B cell (primary cell): ENCODE results near the gene IWS1. TPM values are rescaled to one million over a fixed set of nuclear protein-coding genes. Genes with fewer than 3 reads are reported as not detected.
A peak's percentile ranks its signal among the peaks of the same experiment; 100 is the strongest.

Experiments used
- ATAC-seq: fragments of 200-7000 bp; cut with Tn5 transposase; one replicate; pipeline ENCODE4 v1.10.0; 2021; ENCODE audit warnings: low read depth, mild to moderate bottlenecking, moderate number of reproducible peaks, moderate library complexity
- CTCF ChIA-PET: fragments of 350-600 bp; sonication (Branson Sonifier 250); formaldehyde crosslinking; loops from one replicate; lab custom pipeline; 2021; ENCODE audit warnings: antibody characterized with exemption, inconsistent platforms; lab: Charles Lee
- POLR2A ChIA-PET: fragments of 350-600 bp; sonication (Branson Sonifier 250); formaldehyde crosslinking; loops from one replicate; lab custom pipeline; 2021; ENCODE audit warnings: antibody characterized with exemption; lab: Charles Lee
- DNase-seq: peaks from one replicate; pipeline ENCODE4 v3.0.0; 2013
- H2AFZ ChIP-seq: 2 replicates; pipeline ENCODE4 v1.6.1; 2012; ENCODE audit warnings: mild to moderate bottlenecking, low read depth, low read length; ENCODE audit not compliant: insufficient read depth, poor library complexity, severe bottlenecking
- H3K27ac ChIP-seq, 2 donors: 1 replicate in 1 of 2; 2 replicates in 1 of 2; pipeline ENCODE4 v1.5.1; 2012 to 2013; ENCODE audit warnings: low read length in 2 of 2, mild to moderate bottlenecking in 2 of 2, moderate library complexity in 1 of 2
- H3K27me3 ChIP-seq, 4 experiments: fragments of 200-600 bp in 1 of 4; sonication (generic) in 1 of 4; replicated peaks in 1 of 4; 1 replicate in 2 of 4; 2 replicates in 2 of 4; pipeline versions ENCODE4 v1.6.1 to v1.7.0; 2013 to 2016; ENCODE audit warnings: low read length in 3 of 4, mild to moderate bottlenecking in 2 of 4, mixed read lengths in 1 of 4, moderate library complexity in 1 of 4; ENCODE audit not compliant: insufficient read depth in 4 of 4, control insufficient read depth in 3 of 4; ENCODE audit errors: control extremely low read depth in 1 of 4
- H3K36me3 ChIP-seq, 2 experiments: replicated peaks in 1 of 2; 1 replicate in 1 of 2; 2 replicates in 1 of 2; pipeline versions ENCODE4 v1.6.1 to v1.7.1; 2013; ENCODE audit warnings: low read length in 1 of 2; ENCODE audit not compliant: insufficient read depth in 2 of 2, control insufficient read depth in 1 of 2; ENCODE audit errors: control extremely low read depth in 1 of 2, extremely low read depth in 1 of 2
- H3K4me1 ChIP-seq, 2 donors: fragments of 200-600 bp in 1 of 2; sonication (generic) in 1 of 2; 1 replicate in 1 of 2; 2 replicates in 1 of 2; pipeline versions ENCODE4 v1.5.1 to v1.6.1; 2013 to 2017; ENCODE audit warnings: low read length in 2 of 2; ENCODE audit not compliant: control insufficient read depth in 2 of 2, insufficient read depth in 2 of 2
- H3K4me2 ChIP-seq: replicated peaks from 2 replicates; pipeline ENCODE3; 2012; ENCODE audit warnings: mild to moderate bottlenecking, low read depth, low read length; ENCODE audit not compliant: poor library complexity, severe bottlenecking
- H3K4me3 ChIP-seq, 5 experiments: fragments of 200-600 bp in 1 of 5; sonication (generic) in 1 of 5; 1 replicate in 3 of 5; 2 replicates in 2 of 5; pipeline versions ENCODE4 v1.5.1 to v1.7.0; 2011 to 2016; ENCODE audit warnings: low read length in 4 of 5, mild to moderate bottlenecking in 4 of 5, low read depth in 2 of 5, control low read depth in 1 of 5, moderate library complexity in 1 of 5; ENCODE audit not compliant: insufficient read depth in 1 of 5; ENCODE audit errors: control extremely low read depth in 1 of 5, extremely low read depth in 1 of 5
- H3K79me2 ChIP-seq: fragments of 200-600 bp; sonication (generic); one replicate; pipeline ENCODE4 v1.6.0; 2016; ENCODE audit warnings: low read length; ENCODE audit not compliant: control insufficient read depth, insufficient read depth
- H3K9ac ChIP-seq: fragments of 200-600 bp; sonication (generic); 2 replicates; pipeline ENCODE4 v1.6.1; 2017; ENCODE audit warnings: mild to moderate bottlenecking, low read length, moderate library complexity
- H3K9me3 ChIP-seq, 3 donors: one replicate each; pipeline versions ENCODE4 v1.6.1 to v1.7.1; 2013; ENCODE audit warnings: low read length in 2 of 3; ENCODE audit not compliant: control insufficient read depth in 2 of 3, insufficient read depth in 1 of 3; ENCODE audit errors: control extremely low read depth in 1 of 3
- H4K20me1 ChIP-seq: 2 replicates; pipeline ENCODE4 v1.6.0; 2012; ENCODE audit warnings: mild to moderate bottlenecking, low read length; ENCODE audit not compliant: insufficient read depth, control insufficient read depth, poor library complexity, severe bottlenecking
- H3K27ac Mint-ChIP-seq: one replicate; pipeline ENCODE4 v1.8.0; 2021; ENCODE audit warnings: mixed read lengths
- H3K27me3 Mint-ChIP-seq: one replicate; pipeline ENCODE4 v1.8.0; 2021; ENCODE audit warnings: mixed read lengths
- H3K4me1 Mint-ChIP-seq: one replicate; pipeline ENCODE4 v1.8.0; 2021; ENCODE audit warnings: mixed read lengths
- H3K4me3 Mint-ChIP-seq: one replicate; pipeline ENCODE4 v1.8.0; 2021; ENCODE audit warnings: mixed read lengths
- H3K9me3 Mint-ChIP-seq: one replicate; pipeline ENCODE4 v1.8.0; 2022; ENCODE audit warnings: mixed read lengths; ENCODE audit not compliant: insufficient read depth
- EZH2 ChIP-seq: IDR thresholded peaks from 2 replicates; pipeline ENCODE4 v1.6.1; 2012; ENCODE audit warnings: borderline replicate concordance, low read depth, mild to moderate bottlenecking, moderate library complexity, low read length; ENCODE audit not compliant: insufficient read depth, poor library complexity, severe bottlenecking
- WGBS: methylation state at CpG from one replicate; pipeline ENCODE4 v1.1.5; 2013; ENCODE audit warnings: missing lambda C conversion rate; ENCODE audit not compliant: insufficient coverage; 5-methylcytosine and 5-hydroxymethylcytosine counted together
- intact Hi-C: fragments of 100-400 bp; cut with micrococcal nuclease; formaldehyde crosslinking; loops from one replicate; pipeline ENCODE4 v1.10.0; 2022
- polyA plus RNA-seq: library from polyadenylated mRNA; depleted of rRNA; stranded (reverse); fragments of >200 nt; gene quantifications from 2 replicates; pipeline ENCODE4 v1.2.3, GENCODE V29; 2012
- total RNA-seq, 2 donors: library from RNA; stranded (reverse); fragments of 120-200 nt in 1 of 2; gene quantifications; 1 replicate in 1 of 2; 2 replicates in 1 of 2; pipeline versions ENCODE4 v1.2.3 to v1.2.4, GENCODE V29; 2013 to 2022
- TF ChIP-seq, protein P1 (sequence below): fragments of 200-600 bp; IDR thresholded peaks from one replicate; pipeline ENCODE4 v1.8.0; 2022; ENCODE audit warnings: antibody characterized with exemption, mild to moderate bottlenecking

The IWS1 gene
- total and polyA plus RNA-seq, 2 donors (not counting 1 experiment from before 2014, with no cell fraction given), result 22.5 to 45.9 TPM

DNA sequence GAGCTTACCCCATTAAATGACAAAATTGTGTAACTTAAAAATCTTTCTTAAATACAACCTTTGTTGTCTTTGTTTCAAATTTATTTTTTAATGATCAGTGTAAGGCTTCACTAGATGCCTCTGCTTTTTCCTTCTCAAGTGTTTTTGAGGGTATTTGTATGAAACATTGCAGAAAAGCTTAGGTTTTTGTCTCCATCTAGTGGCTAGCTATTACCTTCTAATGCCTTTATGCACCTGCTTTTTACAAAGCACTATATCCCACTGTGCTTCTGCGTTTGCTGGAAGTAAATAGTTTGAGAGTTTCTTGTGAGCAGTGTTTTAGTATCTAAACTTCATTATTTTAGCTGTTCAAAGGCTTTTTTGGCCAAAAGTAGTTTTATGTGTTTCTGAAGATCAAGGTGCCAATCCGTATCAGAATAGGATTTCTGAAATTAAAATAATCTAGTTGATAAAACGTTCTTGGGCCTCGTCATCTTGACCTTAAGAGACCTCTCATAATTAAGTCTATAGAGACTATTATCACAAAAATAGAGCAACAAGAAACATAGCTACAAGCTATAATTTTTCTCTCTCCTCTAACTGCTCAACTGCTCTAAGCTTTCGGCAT, 47.0 kb downstream of the IWS1 start:
- TF ChIP-seq, protein P1, sequence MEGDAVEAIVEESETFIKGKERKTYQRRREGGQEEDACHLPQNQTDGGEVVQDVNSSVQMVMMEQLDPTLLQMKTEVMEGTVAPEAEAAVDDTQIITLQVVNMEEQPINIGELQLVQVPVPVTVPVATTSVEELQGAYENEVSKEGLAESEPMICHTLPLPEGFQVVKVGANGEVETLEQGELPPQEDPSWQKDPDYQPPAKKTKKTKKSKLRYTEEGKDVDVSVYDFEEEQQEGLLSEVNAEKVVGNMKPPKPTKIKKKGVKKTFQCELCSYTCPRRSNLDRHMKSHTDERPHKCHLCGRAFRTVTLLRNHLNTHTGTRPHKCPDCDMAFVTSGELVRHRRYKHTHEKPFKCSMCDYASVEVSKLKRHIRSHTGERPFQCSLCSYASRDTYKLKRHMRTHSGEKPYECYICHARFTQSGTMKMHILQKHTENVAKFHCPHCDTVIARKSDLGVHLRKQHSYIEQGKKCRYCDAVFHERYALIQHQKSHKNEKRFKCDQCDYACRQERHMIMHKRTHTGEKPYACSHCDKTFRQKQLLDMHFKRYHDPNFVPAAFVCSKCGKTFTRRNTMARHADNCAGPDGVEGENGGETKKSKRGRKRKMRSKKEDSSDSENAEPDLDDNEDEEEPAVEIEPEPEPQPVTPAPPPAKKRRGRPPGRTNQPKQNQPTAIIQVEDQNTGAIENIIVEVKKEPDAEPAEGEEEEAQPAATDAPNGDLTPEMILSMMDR, result peak; percentile 93
- TF ChIP-seq EZH2, result no peak
- H3K27ac ChIP-seq, result no peak overlapping the region
- H2AFZ ChIP-seq, result no peak overlapping the region
- peaks cover 0 to 6% (median 0%) of the 10 kb centered on the region in 3 donors for H3K9me3 ChIP-seq
- peak; percentile 36 for ATAC-seq
- no peak overlapping the region for H3K9ac ChIP-seq
- H3K27me3 ChIP-seq, result no peaks in the 10 kb centered on the region
- H3K4me1 ChIP-seq, result no peaks in the 10 kb centered on the region
- Mint-ChIP-seq H3K27me3 (no peaks in the 10 kb centered on the region), H3K4me3 (no peak overlapping the region), H3K9me3 (peaks cover 4% of the 10 kb centered on the region), H3K27ac (no peak overlapping the region), H3K4me1 (no peaks in the 10 kb centered on the region)
- H3K36me3 ChIP-seq, result peaks cover 4 to 40% of the 10 kb centered on the region in 2 experiments
- no peaks in the 10 kb centered on the region for H3K79me2 ChIP-seq
- WGBS, result no CpG with 5 or more reads among the region's 5 CpGs
- no peak overlapping the region for H3K4me3 ChIP-seq
- H4K20me1 ChIP-seq, result no peaks in the 10 kb centered on the region
- H3K4me2 ChIP-seq, result no peak overlapping the region
- DNase-seq, result peak; percentile 67
- CTCF ChIA-PET, result interaction anchor here (0.6 to 3.9 kb wide), 56 partner anchors 9 to 834 kb away, joined by 3 to 70 read pairs (median 5); partner anchors contain the start of gene ERCC3
- intact Hi-C loops, result loop anchor here (1.0 to 2.0 kb wide), 4 partner anchors 63 to 282 kb away; no protein-coding TSS in a partner anchor
- POLR2A ChIA-PET, result no interaction called here

DNA sequence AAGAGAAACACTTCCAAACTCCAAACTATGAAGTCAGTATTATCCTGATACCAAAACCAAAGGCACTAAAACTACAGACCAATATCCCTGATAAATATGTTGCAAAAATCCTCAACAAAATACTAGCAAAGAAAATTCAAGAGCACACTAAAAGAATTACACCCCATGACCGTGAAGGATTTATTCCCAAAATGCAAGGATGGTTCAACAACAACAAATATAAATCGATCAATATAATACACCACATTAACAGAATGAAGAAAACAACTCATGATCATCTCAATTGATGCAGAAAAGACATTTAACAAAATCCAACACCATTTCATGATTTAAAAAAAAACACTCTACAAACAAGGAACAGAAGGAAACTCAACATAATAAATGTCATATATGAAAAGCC, 50.5 kb downstream of the IWS1 start:
- Histone ChIP-seq H3K9me3 (peaks cover 0 to 6% (median 0%) of the 10 kb centered on the region in 3 donors), H4K20me1 (no peaks in the 10 kb centered on the region), H3K27ac (no peak overlapping the region), H3K27me3 (no peaks in the 10 kb centered on the region), H3K4me3 (no peak overlapping the region), H3K4me1 (no peaks in the 10 kb centered on the region), H3K4me2 (no peak overlapping the region), H3K9ac (no peak overlapping the region), H3K79me2 (no peaks in the 10 kb centered on the region), H3K36me3 (peaks cover under 1 to 10% of the 10 kb centered on the region in 2 experiments), H2AFZ (no peak overlapping the region)
- DNase-seq (no peak), ATAC-seq (no peak)
- Mint-ChIP-seq H3K9me3 (peaks cover 4% of the 10 kb centered on the region), H3K4me3 (no peak overlapping the region), H3K27me3 (no peaks in the 10 kb centered on the region), H3K4me1 (no peaks in the 10 kb centered on the region), H3K27ac (no peak overlapping the region)
- WGBS, result 100% methylated on average over 1 of the region's 2 CpGs
- CTCF ChIA-PET, result interaction anchor here (1.7 kb wide), 1 partner anchor 279 kb away, joined by 6 read pairs; no protein-coding TSS in a partner anchor
- intact Hi-C loops, result no loop called here
- TF ChIP-seq, protein P1, result no peak
- TF ChIP-seq EZH2, result no peak
- POLR2A ChIA-PET, result no interaction called here
